NCI-H446 treated with DMSO at 0.1 percent for 48 hours (cell line): ENCODE measurements around the gene XPO6.

ENCODE experiments used
- DNase-seq: peaks from one replicate; lab custom pipeline; 2025; lab: John Stamatoyannopoulos, UW

The XPO6 gene

GRCh38 chr16:28210264-28210663 is 1.5 kb downstream of the XPO6 start:
- no peak for DNase-seq

- DNase-seq, result no peak
These were observed 2.9 kb downstream of the XPO6 start for GRCh38 chr16:28208824-28209223.

GRCh38 chr16:28208131-28208530 is 3.6 kb downstream of the XPO6 start:
- no peak for DNase-seq

- no peak for DNase-seq
These were observed 4.4 kb downstream of the XPO6 start for GRCh38 chr16:28207399-28207798.

GRCh38 chr16:28205974-28206373 is 5.8 kb downstream of the XPO6 start:
- DNase-seq, result no peak

DNA sequence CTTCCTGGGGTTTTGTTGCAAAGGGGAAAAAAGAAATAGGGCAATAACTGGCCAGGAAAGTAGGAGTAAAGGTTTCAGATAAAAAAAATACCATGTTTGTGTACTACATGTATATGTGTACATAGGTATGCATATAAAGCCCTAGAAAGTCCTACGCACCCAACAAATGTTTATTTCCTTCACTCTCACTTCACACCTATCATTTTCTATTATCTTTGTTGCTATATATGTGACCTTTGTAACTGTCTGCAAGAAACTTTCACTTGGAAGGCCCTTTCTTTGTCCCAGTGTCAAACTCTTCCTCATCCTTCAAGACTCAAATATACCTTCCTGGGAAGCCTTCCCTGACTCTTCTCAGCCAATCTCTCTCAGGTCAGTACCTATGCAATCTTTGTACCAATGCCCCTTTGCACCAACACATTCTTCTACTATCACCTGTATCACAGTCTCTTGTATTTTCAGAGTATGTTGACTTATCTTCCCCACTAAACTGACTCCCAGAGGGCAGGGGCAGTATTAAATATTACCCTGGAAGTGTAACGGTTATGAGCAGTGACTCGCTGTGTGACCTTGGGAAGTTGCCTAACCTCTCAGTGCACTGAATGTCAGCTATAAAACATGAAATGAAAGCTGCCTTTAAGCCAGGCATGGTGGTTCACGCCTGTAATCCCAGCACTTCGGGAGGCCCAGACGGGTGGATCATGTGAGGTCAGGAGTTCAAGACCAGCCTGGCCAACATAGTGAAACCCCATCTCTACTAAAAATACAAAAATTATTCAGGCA is 6.5 kb downstream of the XPO6 start:
- no peak for DNase-seq

- DNase-seq, result no peak
These were observed 7.1 kb downstream of the XPO6 start for GRCh38 chr16:28204622-28205021.

- DNase-seq, result no peak
These were observed 7.6 kb downstream of the XPO6 start for GRCh38 chr16:28204204-28204603.

DNA sequence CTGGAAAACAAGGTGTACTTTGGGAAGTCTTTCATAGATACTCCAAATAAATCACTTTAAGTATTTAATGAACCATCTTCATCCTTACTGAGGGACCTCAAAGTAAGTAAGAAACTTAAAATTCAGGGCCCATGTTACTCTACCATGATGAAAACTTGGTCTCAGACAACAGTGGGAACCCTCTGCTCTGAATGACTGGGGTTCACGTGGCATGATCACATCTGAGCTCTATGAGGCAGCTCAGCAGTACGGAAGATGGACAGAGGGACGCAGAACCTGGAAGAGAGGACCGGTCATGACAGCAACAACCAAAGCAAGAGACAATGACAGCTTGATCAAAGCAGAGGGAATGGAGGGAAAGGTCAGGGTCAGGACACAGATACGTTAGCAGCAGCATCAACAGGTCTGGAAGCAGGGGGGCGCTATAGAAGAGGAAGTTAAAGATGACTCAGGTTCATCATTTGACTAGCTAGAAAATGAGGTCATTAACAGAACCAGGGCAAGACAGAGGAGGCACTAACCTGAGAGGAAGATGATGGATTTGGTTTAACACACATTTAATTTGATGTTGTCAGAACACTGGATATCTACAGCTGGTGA is 9.5 kb downstream of the XPO6 start:
- no peak for DNase-seq

DNA sequence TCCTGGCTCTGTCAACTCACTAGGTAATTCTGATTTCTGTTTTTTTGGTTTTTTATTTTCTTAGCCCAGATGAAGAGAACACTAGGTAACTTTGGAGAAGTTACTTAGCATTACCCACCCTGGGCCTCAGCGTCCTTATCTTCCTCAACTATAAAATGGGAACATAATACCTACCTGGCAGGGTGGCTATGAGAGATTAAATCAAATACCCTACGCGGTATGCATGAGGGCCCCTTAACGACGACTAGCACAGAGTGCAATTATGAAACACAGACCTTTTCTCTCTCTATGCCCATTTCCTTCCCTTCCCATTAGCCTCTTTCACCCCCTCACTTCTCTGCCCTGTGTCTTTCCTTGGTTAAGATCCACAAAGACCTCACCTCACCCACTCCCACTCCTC is 11.1 kb downstream of the XPO6 start:
- DNase-seq, result no peak

DNA sequence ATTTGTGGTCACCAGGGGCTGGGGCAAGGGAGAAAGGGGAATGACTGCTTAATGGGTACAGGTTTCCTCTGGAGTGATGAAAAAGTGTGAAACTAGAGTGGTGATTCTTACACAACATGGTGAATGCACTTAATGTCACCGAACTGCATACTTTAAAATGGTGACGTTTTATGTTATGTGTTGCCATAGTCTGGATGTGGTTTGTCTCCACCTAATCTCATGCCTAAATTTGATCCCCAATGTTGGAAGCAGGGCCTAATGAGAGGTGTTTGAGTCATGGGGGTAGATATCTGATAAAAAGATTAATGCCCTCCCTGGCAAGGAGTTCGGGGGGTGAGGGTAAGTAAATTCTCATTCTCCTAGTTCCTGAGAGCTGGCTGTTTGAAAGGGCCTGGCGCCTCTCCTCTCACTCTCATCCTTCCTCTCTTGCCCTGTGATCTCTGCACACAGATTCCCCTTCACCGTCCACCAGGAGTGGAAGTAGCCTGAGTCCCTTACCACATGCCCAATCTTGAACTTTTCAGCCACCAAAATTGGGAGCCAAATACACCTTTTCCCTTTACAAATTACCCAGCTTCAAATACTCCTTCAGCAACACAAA is 15.3 kb downstream of the XPO6 start:
- DNase-seq, result no peak

- DNase-seq, result no peak
These were observed 15.9 kb downstream of the XPO6 start for GRCh38 chr16:28195859-28196258.

- no peak for DNase-seq
These were observed 18.0 kb downstream of the XPO6 start for GRCh38 chr16:28193530-28194423.

DNA sequence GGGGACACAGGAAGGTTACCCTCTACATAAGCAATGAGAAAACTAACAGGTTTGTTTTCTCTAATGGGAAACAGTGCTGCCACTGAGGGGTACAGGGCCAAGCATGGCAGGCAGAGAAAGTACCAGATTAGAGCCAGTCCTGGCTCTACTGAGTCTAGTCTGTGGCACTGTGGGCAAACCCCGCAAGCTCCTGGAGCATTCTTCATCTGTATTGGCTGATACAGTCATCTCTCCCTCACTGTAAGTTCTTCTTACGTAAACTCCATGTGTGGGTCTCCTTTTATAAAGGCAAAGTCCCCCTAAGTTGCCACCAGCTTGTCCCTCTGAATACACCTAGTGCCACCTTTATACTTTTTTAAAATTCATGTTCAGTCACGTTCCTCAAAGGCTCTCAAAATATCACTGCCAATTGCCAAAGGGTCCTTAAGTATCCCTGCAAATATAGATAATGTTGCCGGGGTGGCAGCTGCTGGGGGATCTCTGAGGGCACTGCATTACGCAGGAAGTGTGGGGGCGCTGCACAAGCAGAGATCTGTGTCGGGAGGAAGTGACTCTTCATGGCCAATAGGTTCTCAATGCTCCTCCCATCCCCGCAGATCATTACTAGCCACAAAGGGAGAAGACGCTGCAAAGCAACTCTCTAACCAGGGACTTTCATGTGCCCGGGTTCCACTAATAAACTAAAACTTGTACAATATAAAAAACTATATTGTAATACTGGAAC is 18.8 kb downstream of the XPO6 start:
- DNase-seq, result no peak

DNA sequence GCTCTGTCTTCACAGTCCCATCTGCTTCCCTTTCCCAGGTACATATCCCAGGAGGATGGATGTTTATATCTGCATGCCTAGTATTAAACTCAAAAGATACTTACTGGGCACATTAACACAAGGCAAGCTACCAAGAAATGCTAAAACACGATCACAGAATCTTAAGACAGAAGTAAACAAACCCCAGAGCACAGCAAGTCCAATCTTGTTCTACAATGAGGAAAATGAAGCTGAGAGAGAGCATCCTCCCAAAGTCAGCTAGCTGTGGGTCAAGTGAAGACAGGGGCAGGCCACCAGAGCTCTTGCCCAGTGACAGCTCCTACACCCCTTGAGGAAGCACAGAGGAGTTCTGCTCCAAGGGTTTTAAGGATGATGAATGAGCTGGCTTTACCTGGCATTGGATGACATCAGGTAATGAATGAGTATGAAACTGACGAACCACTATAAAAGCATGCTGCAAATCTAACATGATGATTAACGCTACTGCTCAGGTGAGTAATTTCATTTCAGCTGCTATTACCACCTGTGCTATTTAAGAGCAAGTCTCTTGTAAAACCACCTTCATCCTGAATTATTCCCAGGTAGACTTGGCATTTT is 20.3 kb downstream of the XPO6 start:
- no peak for DNase-seq

DNA sequence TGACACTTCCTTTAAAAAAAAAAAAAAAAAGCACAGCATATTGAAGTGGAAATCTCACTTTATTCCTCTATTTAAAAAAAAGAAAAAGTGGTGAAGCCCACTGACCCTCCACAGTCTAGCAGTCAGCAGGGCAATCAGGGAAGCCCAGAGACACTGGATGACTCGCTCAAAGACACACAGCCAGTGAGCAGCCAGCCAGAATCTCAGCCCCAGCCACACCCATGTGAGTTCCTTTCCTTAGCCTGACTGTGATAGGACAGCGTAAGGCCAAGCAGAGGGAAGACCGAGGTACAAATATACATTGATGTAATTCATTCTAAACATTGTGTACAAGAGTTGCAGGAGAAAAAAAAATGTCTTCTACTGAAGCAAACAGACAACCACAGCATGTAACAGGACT is 22.5 kb downstream of the XPO6 start:
- no peak for DNase-seq

DNA sequence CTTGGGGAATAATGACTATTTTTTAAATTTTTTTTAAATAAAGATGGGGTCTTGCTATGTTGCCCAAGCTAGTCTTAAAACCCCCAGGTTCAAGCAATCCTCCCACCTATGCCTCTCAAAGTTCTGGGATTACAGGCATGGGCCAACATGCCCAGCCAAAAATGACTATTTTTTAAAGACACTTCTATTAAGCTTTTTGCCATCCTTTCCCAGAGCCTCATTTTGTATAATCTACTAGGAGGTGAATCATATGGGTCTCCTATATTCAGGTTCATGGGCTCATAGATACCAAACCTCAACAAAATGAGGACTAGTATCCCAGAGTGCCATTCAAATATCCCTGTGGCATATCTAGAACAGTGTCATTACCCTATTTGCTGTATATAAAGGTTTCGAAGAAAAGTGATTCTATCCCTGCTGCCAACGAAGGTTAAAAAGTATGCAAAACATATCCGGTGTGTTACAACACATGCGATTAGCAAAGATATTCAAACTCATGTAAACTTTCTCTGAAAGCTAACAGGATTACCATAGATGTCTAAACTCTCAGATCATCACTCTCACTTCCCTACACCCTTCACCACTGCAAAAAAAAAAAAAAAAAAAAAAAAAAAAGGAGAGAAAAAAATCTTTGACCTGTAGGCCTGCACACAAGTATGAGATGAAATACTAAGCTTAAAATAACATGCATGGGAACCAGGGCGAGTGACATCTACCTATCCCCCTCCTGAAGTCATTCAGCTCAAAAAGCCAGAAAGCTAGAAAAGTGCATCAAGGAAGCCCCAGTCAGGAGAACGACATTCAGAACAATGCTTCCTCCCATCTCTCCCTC is 23.5 kb downstream of the XPO6 start:
- no peak for DNase-seq

DNA sequence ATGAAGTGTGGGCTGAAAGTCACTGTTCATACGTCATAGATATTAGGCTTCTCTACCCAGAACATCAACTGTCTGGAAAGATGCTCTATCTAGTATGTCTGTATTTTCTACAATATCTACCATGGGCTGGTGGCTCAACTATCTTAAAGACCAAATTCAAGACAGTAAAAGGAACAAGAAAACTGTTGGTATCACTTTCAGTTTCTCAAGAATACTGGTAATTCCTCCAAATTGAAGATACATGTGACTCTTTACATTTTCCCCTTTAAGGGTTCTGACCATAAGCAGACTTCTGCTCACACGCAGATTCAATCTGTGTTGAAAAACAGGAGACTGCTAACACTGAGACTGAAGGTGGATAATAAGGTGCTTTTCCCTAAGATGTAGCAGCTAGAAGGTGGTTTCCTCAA is 24.2 kb downstream of the XPO6 start:
- no peak for DNase-seq

- DNase-seq, result no peak
These were observed 25.0 kb downstream of the XPO6 start for GRCh38 chr16:28186752-28187151.

GRCh38 chr16:28185696-28186095 is 26.1 kb downstream of the XPO6 start:
- no peak for DNase-seq
